Left hindlimb (tissue), 1 donor: Measurements from ENCODE around the gene DOHH.
"Not testable (repeated sequence)": the region's sequence is repeated elsewhere in the genome, so short reads cannot be mapped to it uniquely, and the experiment has no call there.

Experiments used
- DNase-seq: peaks from one replicate; pipeline ENCODE4 v3.0.0-alpha.2; 2018

Gene DOHH

GRCh38 chr19:3456925-3457527 lies 43.4 kb downstream of the DOHH start:
- no peak for DNase-seq

GRCh38 chr19:3455960-3456601 lies 44.4 kb downstream of the DOHH start:
- no peak for DNase-seq

- DNase-seq, result no peak
Observed at GRCh38 chr19:3455393-3455955, 45.0 kb downstream of the DOHH start.

GRCh38 chr19:3454656-3455392 lies 45.6 kb downstream of the DOHH start:
- no peak for DNase-seq

- no peak for DNase-seq
Observed at GRCh38 chr19:3453840-3454239, 46.6 kb downstream of the DOHH start.

- not testable (repeated sequence) for DNase-seq
Observed at GRCh38 chr19:3452942-3453214, 47.6 kb downstream of the DOHH start.

GRCh38 chr19:3452171-3452941 lies 48.1 kb downstream of the DOHH start:
- no peak for DNase-seq

GRCh38 chr19:3451451-3451866 lies 49.0 kb downstream of the DOHH start:
- no peak for DNase-seq

- peak; percentile 74 for DNase-seq
Observed at GRCh38 chr19:3450796-3451411, 49.6 kb downstream of the DOHH start.

- no peak for DNase-seq
Observed at GRCh38 chr19:3448616-3449334, 51.7 kb downstream of the DOHH start.

GRCh38 chr19:3446657-3447056 lies 53.8 kb downstream of the DOHH start:
- not testable (repeated sequence) for DNase-seq

- no peak for DNase-seq
Observed at GRCh38 chr19:3444695-3445234, 55.7 kb downstream of the DOHH start.

GRCh38 chr19:3443840-3444694 lies 56.4 kb downstream of the DOHH start:
- peak; percentile 83 for DNase-seq

GRCh38 chr19:3442487-3443071 lies 57.9 kb downstream of the DOHH start:
- DNase-seq, result no peak

- no peak for DNase-seq
Observed at GRCh38 chr19:3441986-3442329, 58.5 kb downstream of the DOHH start.

- DNase-seq, result no peak
Observed at GRCh38 chr19:3441089-3441985, 59.1 kb downstream of the DOHH start.
